IMR-90 (cell line): ENCODE data around the gene RPS15. TPM values are rescaled to one million over a fixed set of nuclear protein-coding genes. Genes with fewer than 3 reads are reported as not detected.

Source experiments
- ATAC-seq: fragments of 200-7000 bp; cut with Tn5 transposase; 2 replicates; pipeline ENCODE4 v1.9.1; 2020; ENCODE audit warnings: low read depth, mild to moderate bottlenecking, moderate library complexity
- BruUV-seq: library from RNA; stranded (reverse); fragments of 400-500 nt; replicated peaks from 2 replicates; lab custom pipeline; 2021; lab: Mats Ljungman, UMichigan
- CTCF ChIA-PET: fragments of 300-600 bp; formaldehyde crosslinking; extraction: SDS; loops from one replicate; lab custom pipeline; 2021; ENCODE audit warnings: antibody characterized with exemption; lab: Yijun Ruan, JAX
- POLR2A ChIA-PET: fragments of 300-600 bp; sonication (Branson Sonifier 250); formaldehyde crosslinking; loops from one replicate; lab custom pipeline; 2022; ENCODE audit warnings: antibody characterized with exemption; ENCODE audit not compliant: unreplicated experiment; lab: Charles Lee
- DNase-seq: peaks from one replicate; pipeline ENCODE4 v3.0.0; 2013
- H2AFZ ChIP-seq: replicated peaks from 2 replicates; pipeline ENCODE3; 2013; ENCODE audit warnings: low read length, mild to moderate bottlenecking; ENCODE audit not compliant: poor library complexity
- H2AK5ac ChIP-seq: 2 replicates; pipeline ENCODE4 v1.6.1; 2013; ENCODE audit warnings: low read depth, low read length, inconsistent platforms
- H2AK9ac ChIP-seq: replicated peaks from 2 replicates; pipeline ENCODE3; 2013; ENCODE audit warnings: mild to moderate bottlenecking, low read depth, low read length, moderate library complexity; ENCODE audit not compliant: poor library complexity
- H2BK120ac ChIP-seq: 2 replicates; pipeline ENCODE4 v1.6.1; 2013; ENCODE audit warnings: low read depth, low read length, inconsistent platforms
- H2BK15ac ChIP-seq: 3 replicates; pipeline ENCODE4 v1.6.1; 2013; ENCODE audit warnings: low read depth, low read length, inconsistent platforms
- H2BK20ac ChIP-seq: 2 replicates; pipeline ENCODE4 v1.6.1; 2013; ENCODE audit warnings: low read depth, mild to moderate bottlenecking, inconsistent platforms, low read length, moderate library complexity
- H2BK5ac ChIP-seq: 2 replicates; pipeline ENCODE4 v1.6.1; 2013; ENCODE audit warnings: mild to moderate bottlenecking, low read depth, low read length, inconsistent platforms; ENCODE audit not compliant: poor library complexity, severe bottlenecking
- H3K14ac ChIP-seq: replicated peaks from 2 replicates; pipeline ENCODE4 v1.6.1; 2013; ENCODE audit warnings: low read depth, low read length, inconsistent platforms
- H3K18ac ChIP-seq: 2 replicates; pipeline ENCODE4 v1.6.1; 2013; ENCODE audit warnings: low read depth, low read length, control low read depth
- H3K23ac ChIP-seq: 2 replicates; pipeline ENCODE4 v1.6.1; 2013; ENCODE audit warnings: low read depth, low read length, inconsistent platforms
- H3K27ac ChIP-seq: 2 replicates; pipeline ENCODE4 v1.5.1; 2013; ENCODE audit warnings: mild to moderate bottlenecking, control low read depth, low read length; ENCODE audit not compliant: insufficient read depth
- H3K27me3 ChIP-seq: 2 replicates; pipeline ENCODE4 v1.6.1; 2013; ENCODE audit warnings: low read length; ENCODE audit not compliant: control insufficient read depth, insufficient read depth
- H3K36me3 ChIP-seq: 2 replicates; pipeline ENCODE4 v1.6.1; 2013; ENCODE audit warnings: low read length, mixed read lengths; ENCODE audit not compliant: control insufficient read depth, insufficient read depth
- H3K4ac ChIP-seq: 2 replicates; pipeline ENCODE4 v1.6.1; 2013; ENCODE audit warnings: low read depth, low read length, inconsistent platforms
- H3K4me1 ChIP-seq: 2 replicates; pipeline ENCODE4 v1.6.1; 2013; ENCODE audit warnings: low read length, mixed read lengths; ENCODE audit not compliant: control insufficient read depth, insufficient read depth
- H3K4me2 ChIP-seq: 2 replicates; pipeline ENCODE4 v1.6.1; 2013; ENCODE audit warnings: low read depth, mild to moderate bottlenecking, control low read depth, low read length, moderate library complexity
- H3K4me3 ChIP-seq: 2 replicates; pipeline ENCODE4 v1.5.1; 2013; ENCODE audit warnings: low read depth, mild to moderate bottlenecking, control low read depth, low read length, moderate library complexity; ENCODE audit not compliant: insufficient read depth
- H3K56ac ChIP-seq: 2 replicates; pipeline ENCODE4 v1.6.1; 2013; ENCODE audit warnings: low read length, inconsistent platforms; ENCODE audit not compliant: insufficient read depth; ENCODE audit errors: extremely low read depth
- H3K79me1 ChIP-seq, 2 experiments: 2 replicates each; pipeline ENCODE4 v1.6.1; 2013; ENCODE audit warnings: low read length in 2 of 2, inconsistent platforms in 1 of 2, low read depth in 1 of 2
- H3K9ac ChIP-seq: 2 replicates; pipeline ENCODE4 v1.6.1; 2013; ENCODE audit warnings: low read depth, low read length, control low read depth
- H3K9me1 ChIP-seq: 2 replicates; pipeline ENCODE4 v1.6.1; 2013; ENCODE audit warnings: low read length, inconsistent platforms; ENCODE audit not compliant: insufficient read depth
- H3K9me3 ChIP-seq: 2 replicates; pipeline ENCODE4 v1.6.1; 2013; ENCODE audit warnings: low read length; ENCODE audit not compliant: control insufficient read depth, insufficient read depth
- H4K20me1 ChIP-seq: 2 replicates; pipeline ENCODE4 v1.6.1; 2013; ENCODE audit warnings: low read length, inconsistent platforms; ENCODE audit not compliant: insufficient read depth
- H4K5ac ChIP-seq: 2 replicates; pipeline ENCODE4 v1.6.1; 2013; ENCODE audit warnings: mild to moderate bottlenecking, low read depth, low read length, control low read depth
- H4K8ac ChIP-seq, 2 experiments: 2 replicates each; pipeline ENCODE4 v1.6.1; 2013; ENCODE audit warnings: low read depth in 2 of 2, low read length in 2 of 2, control low read depth in 1 of 2, inconsistent platforms in 1 of 2
- H4K91ac ChIP-seq: 2 replicates; pipeline ENCODE4 v1.6.1; 2013; ENCODE audit warnings: low read depth, low read length, inconsistent platforms; ENCODE audit not compliant: insufficient read depth
- CEBPB ChIP-seq: IDR thresholded peaks from 2 replicates; pipeline ENCODE4 v1.6.1; 2012; ENCODE audit warnings: low read depth, low read length, improper control_type of control experiment
- CHD1 ChIP-seq: IDR thresholded peaks from 2 replicates; pipeline ENCODE4 v1.6.1; 2012; ENCODE audit warnings: low read depth, low read length, improper control_type of control experiment
- MAFK ChIP-seq: IDR thresholded peaks from 2 replicates; pipeline ENCODE4 v1.6.1; 2012; ENCODE audit warnings: low read depth, low read length, improper control_type of control experiment
- MAZ ChIP-seq: IDR thresholded peaks from 2 replicates; pipeline ENCODE4 v1.6.1; 2012; ENCODE audit warnings: low read depth, mild to moderate bottlenecking, low read length, improper control_type of control experiment, moderate library complexity, borderline replicate concordance
- RAD21 ChIP-seq: IDR thresholded peaks from 2 replicates; pipeline ENCODE4 v1.6.1; 2012; ENCODE audit warnings: low read length, improper control_type of control experiment
- RCOR1 ChIP-seq: IDR thresholded peaks from 2 replicates; pipeline ENCODE4 v1.6.1; 2012; ENCODE audit warnings: mild to moderate bottlenecking, low read length, improper control_type of control experiment; ENCODE audit not compliant: insufficient replicate concordance
- RFX5 ChIP-seq: IDR thresholded peaks from 2 replicates; pipeline ENCODE4 v1.8.0; 2012; ENCODE audit warnings: low read depth, mild to moderate bottlenecking, low read length, moderate library complexity
- SMC3 ChIP-seq: fragments of 150-350 bp; IDR thresholded peaks from 2 replicates; pipeline ENCODE4 v1.6.1; 2016; ENCODE audit warnings: low read depth, mild to moderate bottlenecking, antibody characterized with exemption, low read length, moderate library complexity
- WGBS, 2 experiments: methylation state at CpG; one replicate each; pipeline versions ENCODE4 v1.1.5 to v1.1.7; 2013; ENCODE audit warnings: missing lambda C conversion rate in 2 of 2; ENCODE audit not compliant: insufficient read length in 1 of 2; ENCODE audit errors: extremely low coverage in 2 of 2; 5-methylcytosine and 5-hydroxymethylcytosine counted together
- dilution Hi-C: fragments of 300-500 bp; cut with HindIII; formaldehyde crosslinking; loops from one replicate; pipeline ENCODE4 v1.14.3; 2018; ENCODE audit warnings: low sequenced_read_pairs; ENCODE audit not compliant: unreplicated experiment
- in situ Hi-C: fragments of 300-500 bp; cut with MboI; formaldehyde crosslinking; loops from 3 replicates; pipeline ENCODE4 v1.14.3; 2019; ENCODE audit warnings: low sequenced_read_pairs, inconsistent platforms, mixed read lengths
- intact Hi-C: fragments of 100-400 bp; cut with micrococcal nuclease; formaldehyde crosslinking; loops from 2 replicates; pipeline ENCODE4 v1.10.0; 2022
- polyA plus RNA-seq, 3 experiments: library from polyadenylated mRNA; depleted of rRNA; stranded (reverse); fragments of >200 nt; gene quantifications; 2 replicates each; pipeline ENCODE4 v1.2.3, GENCODE V29; 2012; ENCODE audit warnings: low replicate concordance in 1 of 3
- total RNA-seq: library from RNA; depleted of rRNA; stranded (reverse); fragments of >200 nt; gene quantifications from 2 replicates; pipeline ENCODE4 v1.2.3, GENCODE V29; 2012
- TF ChIP-seq, protein P1 (sequence below): conservative IDR thresholded peaks from 2 replicates; pipeline ENCODE4 v1.5.1; 2012; ENCODE audit warnings: mild to moderate bottlenecking, low read depth, low read length, improper control_type of control experiment
- TF ChIP-seq, protein P2 (sequence below): fragments of 150-350 bp; IDR thresholded peaks from 2 replicates; pipeline ENCODE4 v1.6.1; 2016; ENCODE audit warnings: low read depth, mild to moderate bottlenecking, low read length, moderate library complexity, borderline replicate concordance

RPS15 gene
- total and polyA plus RNA-seq, 2 of the 4 experiments (the other 2 are of a cell fraction) = 1,179 to 1,855 TPM

DNA sequence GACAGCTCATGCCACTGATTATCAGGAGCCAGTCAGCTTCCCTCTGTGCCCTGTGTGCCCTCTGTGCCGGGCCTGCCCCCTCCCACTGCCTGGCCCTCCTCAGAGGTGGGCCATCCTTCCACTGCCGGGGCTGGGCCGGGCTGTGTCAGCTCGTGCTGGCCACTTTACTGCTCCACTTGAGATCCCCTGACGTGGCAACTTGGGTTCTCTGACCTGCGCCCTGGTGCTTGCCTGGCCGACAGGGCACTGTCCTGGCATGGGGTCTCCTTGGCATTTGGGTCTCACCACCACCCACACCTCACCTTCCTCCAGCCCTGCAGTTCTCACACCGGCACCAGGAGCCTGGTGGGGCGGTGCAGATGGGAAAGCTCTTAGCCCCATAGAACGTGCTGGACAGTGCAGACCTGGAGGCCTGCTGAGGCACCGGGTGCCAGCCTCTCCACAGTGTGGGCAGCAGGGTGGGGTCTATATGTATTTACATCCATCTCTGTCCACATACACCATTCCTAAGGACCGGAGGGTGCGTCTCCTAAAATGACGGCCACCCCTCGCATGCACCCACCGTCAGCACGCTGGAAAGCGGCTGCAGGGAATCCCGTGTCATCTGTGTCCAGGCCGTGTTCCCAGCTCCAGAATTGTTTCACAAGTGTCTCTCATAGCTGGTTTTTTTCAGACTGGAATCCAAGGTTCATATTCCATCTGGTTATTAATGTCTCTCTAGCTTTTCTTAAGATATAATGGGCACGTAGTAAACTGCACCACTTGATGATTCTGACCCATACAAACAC, 19.1 kb upstream of the RPS15 start:
- Histone ChIP-seq H4K91ac (no peak overlapping the region), H3K4ac (no peak overlapping the region), H3K27ac (no peak overlapping the region), H2BK120ac (no peak overlapping the region), H3K27me3 (no peaks in the 10 kb centered on the region), H3K9ac (no peak overlapping the region), H3K9me1 (peaks cover 17% of the 10 kb centered on the region), H3K14ac (no peak overlapping the region), H2AFZ (peak overlapping the region; percentile 41), H4K5ac (no peak overlapping the region), H4K20me1 (peaks cover 89% of the 10 kb centered on the region), H3K79me1 (peaks cover 13 to 76% of the 10 kb centered on the region in 2 experiments; a peak in 3 of 4 replicates), H3K4me1 (peaks cover 19% of the 10 kb centered on the region), H2AK5ac (no peak overlapping the region), H2BK15ac (no peak overlapping the region), H4K8ac (no peak overlapping the region), H3K56ac (no peak overlapping the region), H3K4me2 (no peak overlapping the region), H2BK5ac (no peak overlapping the region), H3K36me3 (peaks cover 56% of the 10 kb centered on the region), H2AK9ac (peak overlapping the region; percentile 43), H3K4me3 (no peak overlapping the region), H3K9me3 (no peaks in the 10 kb centered on the region), H3K23ac (no peak overlapping the region), H3K18ac (no peak overlapping the region), H2BK20ac (no peak overlapping the region)
- TF ChIP-seq, protein P1, sequence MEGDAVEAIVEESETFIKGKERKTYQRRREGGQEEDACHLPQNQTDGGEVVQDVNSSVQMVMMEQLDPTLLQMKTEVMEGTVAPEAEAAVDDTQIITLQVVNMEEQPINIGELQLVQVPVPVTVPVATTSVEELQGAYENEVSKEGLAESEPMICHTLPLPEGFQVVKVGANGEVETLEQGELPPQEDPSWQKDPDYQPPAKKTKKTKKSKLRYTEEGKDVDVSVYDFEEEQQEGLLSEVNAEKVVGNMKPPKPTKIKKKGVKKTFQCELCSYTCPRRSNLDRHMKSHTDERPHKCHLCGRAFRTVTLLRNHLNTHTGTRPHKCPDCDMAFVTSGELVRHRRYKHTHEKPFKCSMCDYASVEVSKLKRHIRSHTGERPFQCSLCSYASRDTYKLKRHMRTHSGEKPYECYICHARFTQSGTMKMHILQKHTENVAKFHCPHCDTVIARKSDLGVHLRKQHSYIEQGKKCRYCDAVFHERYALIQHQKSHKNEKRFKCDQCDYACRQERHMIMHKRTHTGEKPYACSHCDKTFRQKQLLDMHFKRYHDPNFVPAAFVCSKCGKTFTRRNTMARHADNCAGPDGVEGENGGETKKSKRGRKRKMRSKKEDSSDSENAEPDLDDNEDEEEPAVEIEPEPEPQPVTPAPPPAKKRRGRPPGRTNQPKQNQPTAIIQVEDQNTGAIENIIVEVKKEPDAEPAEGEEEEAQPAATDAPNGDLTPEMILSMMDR = no peak
- TF ChIP-seq RFX5 (no peak), MAFK (no peak), RCOR1 (no peak), SMC3 (no peak), MAZ (no peak), RAD21 (no peak), CHD1 (no peak), CEBPB (no peak)
- TF ChIP-seq, protein P2, sequence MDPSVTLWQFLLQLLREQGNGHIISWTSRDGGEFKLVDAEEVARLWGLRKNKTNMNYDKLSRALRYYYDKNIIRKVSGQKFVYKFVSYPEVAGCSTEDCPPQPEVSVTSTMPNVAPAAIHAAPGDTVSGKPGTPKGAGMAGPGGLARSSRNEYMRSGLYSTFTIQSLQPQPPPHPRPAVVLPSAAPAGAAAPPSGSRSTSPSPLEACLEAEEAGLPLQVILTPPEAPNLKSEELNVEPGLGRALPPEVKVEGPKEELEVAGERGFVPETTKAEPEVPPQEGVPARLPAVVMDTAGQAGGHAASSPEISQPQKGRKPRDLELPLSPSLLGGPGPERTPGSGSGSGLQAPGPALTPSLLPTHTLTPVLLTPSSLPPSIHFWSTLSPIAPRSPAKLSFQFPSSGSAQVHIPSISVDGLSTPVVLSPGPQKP = no peak
- no TSS peak for BruUV-seq
- dilution Hi-C loops (no loop called here), in situ Hi-C loops (no loop called here), intact Hi-C loops (no loop called here)
- ChIA-PET CTCF (no interaction called here), POLR2A (interaction anchor here (0.5 kb wide), 1 partner anchor 154 kb away, joined by 6 read pairs; no protein-coding TSS in a partner anchor)
- ATAC-seq (no peak), DNase-seq (no peak)
- 98% methylated on average over 11 of the region's 21 CpGs; no CpG with 5 or more reads in 1 of the 2 experiments for WGBS, 2 experiments
